IgD-negative memory B cell (primary cell): ENCODE measurements around the gene DNASE1. TPM values are rescaled to one million over a fixed set of nuclear protein-coding genes. Genes with fewer than 3 reads are reported as not detected.
A peak's percentile ranks its signal among the peaks of the same experiment; 100 is the strongest.

Experiments
- H3K27ac Mint-ChIP-seq, 3 donors: one replicate each; pipeline ENCODE4 v1.8.0; 2020 to 2022; ENCODE audit warnings: mild to moderate bottlenecking in 3 of 3, mixed read lengths in 3 of 3, moderate library complexity in 1 of 3
- H3K27me3 Mint-ChIP-seq: one replicate; pipeline ENCODE4 v1.8.0; 2021; ENCODE audit warnings: mixed read lengths
- H3K36me3 Mint-ChIP-seq: one replicate; pipeline ENCODE4 v1.8.0; 2020; ENCODE audit warnings: mild to moderate bottlenecking, mixed read lengths
- H3K4me1 Mint-ChIP-seq, 3 donors: one replicate each; pipeline ENCODE4 v1.8.0; 2020 to 2022; ENCODE audit warnings: mixed read lengths in 3 of 3, mild to moderate bottlenecking in 1 of 3
- H3K4me3 Mint-ChIP-seq, 4 donors: one replicate each; pipeline ENCODE4 v1.8.0; 2020 to 2022; ENCODE audit warnings: mild to moderate bottlenecking in 4 of 4, mixed read lengths in 4 of 4, moderate library complexity in 3 of 4
- H3K9me3 Mint-ChIP-seq, 3 donors: one replicate each; pipeline ENCODE4 v1.8.0; 2020 to 2021; ENCODE audit warnings: mixed read lengths in 3 of 3, mild to moderate bottlenecking in 1 of 3
- polyA plus RNA-seq: library from polyadenylated mRNA; unstranded; fragments of 300-500 nt; fragmentation: Illumina TruSeq; gene quantifications from one replicate; pipeline ENCODE4 v1.2.3, GENCODE V29; 2021

DNASE1 gene
- polyA plus RNA-seq, 1 donor from 2014 or later: 12.4 TPM

- Mint-ChIP-seq H3K27ac (peak overlapping the region in 1 of 3 donors; percentile 13), H3K9me3 (no peaks in the 10 kb centered on the region), H3K4me3 (peak overlapping the region in 1 of 4 donors; percentile 19), H3K27me3 (no peaks in the 10 kb centered on the region), H3K36me3 (peaks cover 1% of the 10 kb centered on the region), H3K4me1 (peaks cover 5 to 9% (median 6%) of the 10 kb centered on the region in 3 donors)
Observed at GRCh38 chr16:3690980-3691720, 36.7 kb downstream of the DNASE1 start.

DNA sequence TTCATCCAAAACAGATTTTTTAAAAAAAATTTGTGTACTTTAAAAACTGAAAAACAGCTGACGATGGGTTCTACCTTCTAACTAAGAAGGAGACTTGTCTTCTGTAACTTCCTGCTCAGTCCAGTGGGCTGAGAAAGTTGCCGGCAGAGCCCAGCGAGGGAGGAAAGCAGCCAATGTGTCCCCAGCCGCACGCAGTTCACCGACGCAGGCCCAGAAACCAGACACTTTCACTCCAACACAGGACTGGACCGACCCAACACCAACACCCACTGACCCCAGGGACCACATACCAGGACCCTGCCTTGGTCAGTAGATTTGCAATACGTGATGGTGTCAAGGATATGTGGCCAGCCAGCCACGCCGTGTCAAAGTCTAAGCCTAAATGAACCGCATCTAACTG lies 37.3 kb downstream of the DNASE1 start:
- Mint-ChIP-seq H3K36me3 (peaks cover 1% of the 10 kb centered on the region), H3K4me3 (no peak overlapping the region), H3K9me3 (no peaks in the 10 kb centered on the region), H3K4me1 (peaks cover 6 to 11% (median 7%) of the 10 kb centered on the region in 3 donors), H3K27me3 (no peaks in the 10 kb centered on the region), H3K27ac (no peak overlapping the region)

DNA sequence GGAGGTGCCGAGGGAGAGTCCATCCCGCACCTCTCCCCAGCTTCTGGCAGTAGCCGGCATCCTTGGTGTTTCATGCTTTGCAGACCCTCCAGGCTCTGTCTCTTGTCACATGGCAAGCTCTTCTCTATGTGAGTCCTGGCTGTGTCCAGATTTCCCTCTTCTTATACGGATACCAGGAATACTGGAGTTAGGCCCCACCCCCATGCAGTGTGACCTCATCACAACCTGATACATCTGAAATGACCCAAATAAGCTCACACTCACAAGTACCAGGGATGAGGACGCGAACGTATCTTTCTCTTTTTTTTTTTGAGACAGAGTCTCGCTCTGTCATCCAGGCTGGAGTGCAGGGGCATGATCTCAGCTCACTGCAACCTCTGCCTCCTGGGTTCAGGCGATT lies 39.6 kb downstream of the DNASE1 start:
- Mint-ChIP-seq H3K27ac (no peak overlapping the region), H3K4me3 (no peak overlapping the region), H3K27me3 (no peaks in the 10 kb centered on the region), H3K4me1 (peaks cover 6 to 11% (median 9%) of the 10 kb centered on the region in 3 donors), H3K9me3 (no peaks in the 10 kb centered on the region), H3K36me3 (peaks cover 1% of the 10 kb centered on the region)

DNA sequence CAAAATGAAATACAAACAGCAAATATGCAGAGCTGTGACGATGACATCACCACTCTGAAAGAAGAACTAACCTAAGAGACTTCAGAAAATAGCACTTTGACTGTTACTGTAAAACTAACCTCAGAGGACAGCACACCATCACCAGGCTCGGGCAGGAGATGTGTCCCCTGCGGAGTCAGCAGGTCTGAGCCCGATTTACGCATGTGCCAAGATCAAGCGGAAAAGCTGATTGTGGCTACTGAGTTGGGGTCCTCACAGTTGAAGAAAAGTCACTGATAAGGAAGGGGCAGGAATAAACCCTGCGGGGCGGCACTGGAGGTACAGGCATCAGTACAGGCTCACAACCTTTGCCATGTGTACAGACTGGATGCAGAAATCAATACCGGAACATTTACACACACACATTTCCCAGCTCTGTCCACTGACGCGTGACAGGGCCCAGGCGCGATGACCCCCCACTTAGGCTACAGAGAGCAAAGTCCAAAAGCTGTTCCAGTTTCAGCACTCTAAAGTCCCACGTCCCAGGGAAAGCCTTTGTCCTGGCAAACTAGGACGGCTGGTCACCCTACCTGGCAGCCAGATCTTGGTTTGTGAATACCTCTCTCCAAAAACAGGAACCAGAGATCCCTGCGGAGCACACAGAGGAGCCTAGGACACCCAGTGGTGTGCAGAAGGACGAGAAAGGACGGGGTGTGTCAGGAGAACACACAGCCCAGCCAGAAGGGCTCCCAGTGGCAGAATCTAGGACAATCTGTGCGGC lies 41.3 kb downstream of the DNASE1 start:
- peaks cover 2% of the 10 kb centered on the region for H3K36me3 Mint-ChIP-seq
- no peaks in the 10 kb centered on the region for H3K9me3 Mint-ChIP-seq
- H3K4me1 Mint-ChIP-seq: peaks cover under 1 to 7% (median 7%) of the 10 kb centered on the region in 3 donors
- no peaks in the 10 kb centered on the region for H3K27me3 Mint-ChIP-seq
- H3K27ac Mint-ChIP-seq: no peak overlapping the region
- H3K4me3 Mint-ChIP-seq: peak overlapping the region in 1 of 4 donors; percentile 59

- Mint-ChIP-seq H3K36me3 (peaks cover 4% of the 10 kb centered on the region), H3K27me3 (no peaks in the 10 kb centered on the region), H3K27ac (no peak overlapping the region), H3K4me3 (peak overlapping the region in 1 of 4 donors; percentile 59), H3K4me1 (peaks cover 0 to 7% (median 6%) of the 10 kb centered on the region in 3 donors), H3K9me3 (no peaks in the 10 kb centered on the region)
Observed at GRCh38 chr16:3696425-3697218, 42.1 kb downstream of the DNASE1 start.

- H3K36me3 Mint-ChIP-seq: peaks cover 4% of the 10 kb centered on the region
- H3K9me3 Mint-ChIP-seq: no peaks in the 10 kb centered on the region
- H3K4me3 Mint-ChIP-seq: no peak overlapping the region
- H3K27me3 Mint-ChIP-seq: no peaks in the 10 kb centered on the region
- H3K27ac Mint-ChIP-seq: no peak overlapping the region
- peaks cover 0 to 8% (median 7%) of the 10 kb centered on the region in 3 donors for H3K4me1 Mint-ChIP-seq
Observed at GRCh38 chr16:3698941-3699340, 44.5 kb downstream of the DNASE1 start.

- Mint-ChIP-seq H3K4me3 (peak overlapping the region in 1 of 4 donors; percentile 41), H3K27me3 (no peaks in the 10 kb centered on the region), H3K9me3 (no peaks in the 10 kb centered on the region), H3K4me1 (peaks cover 4 to 6% (median 5%) of the 10 kb centered on the region in 3 donors), H3K36me3 (peaks cover 5% of the 10 kb centered on the region), H3K27ac (no peak overlapping the region)
Observed at GRCh38 chr16:3701531-3701930, 47.0 kb downstream of the DNASE1 start.

- peaks cover 4 to 6% (median 5%) of the 10 kb centered on the region in 3 donors for H3K4me1 Mint-ChIP-seq
- H3K9me3 Mint-ChIP-seq: no peaks in the 10 kb centered on the region
- H3K4me3 Mint-ChIP-seq: no peak overlapping the region
- peaks cover 5% of the 10 kb centered on the region for H3K36me3 Mint-ChIP-seq
- H3K27ac Mint-ChIP-seq: no peak overlapping the region
- no peaks in the 10 kb centered on the region for H3K27me3 Mint-ChIP-seq
Observed at GRCh38 chr16:3702082-3702481, 47.6 kb downstream of the DNASE1 start.

- Mint-ChIP-seq H3K36me3 (peaks cover 4% of the 10 kb centered on the region), H3K27me3 (no peaks in the 10 kb centered on the region), H3K9me3 (no peaks in the 10 kb centered on the region), H3K4me1 (peaks cover 2 to 4% (median 4%) of the 10 kb centered on the region in 3 donors), H3K27ac (no peak overlapping the region), H3K4me3 (no peak overlapping the region)
Observed at GRCh38 chr16:3706253-3707012, 51.9 kb downstream of the DNASE1 start.

Other genes starting within 250 kb of the DNASE1 start
- gene ZNF597, start 211.2 kb upstream of the DNASE1 start, polyA plus RNA-seq: 1.0 TPM
- gene NAA60, start 211.0 kb upstream of the DNASE1 start, polyA plus RNA-seq: 36.5 TPM
- not detected for gene C16orf90, start 159.2 kb upstream of the DNASE1 start, polyA plus RNA-seq
- gene CLUAP1, start 153.7 kb upstream of the DNASE1 start, polyA plus RNA-seq: 3.9 TPM
- gene NLRC3, start 77.3 kb upstream of the DNASE1 start, polyA plus RNA-seq: 19.8 TPM
- gene SLX4, start 43.1 kb upstream of the DNASE1 start, polyA plus RNA-seq: 1.4 TPM
- gene TRAP1, start 62.8 kb downstream of the DNASE1 start, polyA plus RNA-seq: 62.7 TPM
- 18.5 TPM for gene CREBBP, start 226.0 kb downstream of the DNASE1 start, polyA plus RNA-seq